ENCODE results near the gene TMPRSS3.

TMPRSS3 gene

GRCh38 chr21:42392731-42393442, 3.0 kb downstream of the TMPRSS3 start:
- Histone ChIP-seq H3K36me3 (no peaks in the 10 kb centered on the region; the same call in 1 of the 2 replicates), H3K4me2 (peak overlapping the region; percentile 81), H3K9ac (no peak overlapping the region), H3K4me3 (no peak overlapping the region), H3K27me3 (no peaks in the 10 kb centered on the region), H3K27ac (peak overlapping the region; percentile 53), H4K20me1 (no peaks in the 10 kb centered on the region), H3K4me1 (peaks cover 97% of the 10 kb centered on the region), H3K9me3 (no peaks in the 10 kb centered on the region)
- TF ChIP-seq Cebpa-rat (IDR thresholded peaks at IDR 0.05) = no peak

GRCh38 chr21:42391297-42391696, 4.6 kb downstream of the TMPRSS3 start:
- H3K9ac ChIP-seq = no peak overlapping the region
- H3K4me2 ChIP-seq = 0 out of 2 replicates have a peak overlapping the region, but pooled peaks have one; percentile 81
- H3K4me1 ChIP-seq = peaks cover 95% of the 10 kb centered on the region
- H3K4me3 ChIP-seq = no peak overlapping the region
- TF ChIP-seq Cebpa-rat (IDR thresholded peaks at IDR 0.05) = no peak
- H3K36me3 ChIP-seq = no peaks in the 10 kb centered on the region; the same call in 1 of the 2 replicates
- no peak overlapping the region for H3K27ac ChIP-seq
- H3K27me3 ChIP-seq = no peaks in the 10 kb centered on the region
- no peaks in the 10 kb centered on the region for H3K9me3 ChIP-seq
- H4K20me1 ChIP-seq = no peaks in the 10 kb centered on the region

- no peaks in the 10 kb centered on the region for H3K27me3 ChIP-seq
- H4K20me1 ChIP-seq = no peaks in the 10 kb centered on the region
- no peaks in the 10 kb centered on the region for H3K9me3 ChIP-seq
- peaks cover 95% of the 10 kb centered on the region for H3K4me1 ChIP-seq
- H3K36me3 ChIP-seq = no peaks in the 10 kb centered on the region; the same call in 1 of the 2 replicates
- no peak overlapping the region for H3K27ac ChIP-seq
- no peak overlapping the region for H3K9ac ChIP-seq
- TF ChIP-seq Cebpa-rat (IDR thresholded peaks at IDR 0.05) = no peak
- H3K4me3 ChIP-seq = no peak overlapping the region
- no peak overlapping the region for H3K4me2 ChIP-seq
Observed at GRCh38 chr21:42390696-42391095, 5.2 kb downstream of the TMPRSS3 start.

- peak overlapping the region; percentile 76 for H3K4me2 ChIP-seq
- H4K20me1 ChIP-seq = no peaks in the 10 kb centered on the region
- peaks cover 95% of the 10 kb centered on the region for H3K4me1 ChIP-seq
- H3K27me3 ChIP-seq = no peaks in the 10 kb centered on the region
- no peak overlapping the region for H3K9ac ChIP-seq
- H3K4me3 ChIP-seq = no peak overlapping the region
- no peaks in the 10 kb centered on the region for H3K9me3 ChIP-seq
- H3K27ac ChIP-seq = no peak overlapping the region
- no peak for TF ChIP-seq Cebpa-rat (IDR thresholded peaks at IDR 0.05)
- no peaks in the 10 kb centered on the region; the same call in 1 of the 2 replicates for H3K36me3 ChIP-seq
Observed at GRCh38 chr21:42390193-42390592, 5.7 kb downstream of the TMPRSS3 start.

- Histone ChIP-seq H4K20me1 (no peaks in the 10 kb centered on the region), H3K4me1 (peaks cover 95% of the 10 kb centered on the region), H3K27ac (no peak overlapping the region), H3K9me3 (no peaks in the 10 kb centered on the region), H3K27me3 (no peaks in the 10 kb centered on the region), H3K9ac (no peak overlapping the region), H3K36me3 (no peaks in the 10 kb centered on the region; the same call in 1 of the 2 replicates), H3K4me3 (no peak overlapping the region), H3K4me2 (peak overlapping the region; percentile 76)
- TF ChIP-seq Cebpa-rat (IDR thresholded peaks at IDR 0.05) = no peak
Observed at GRCh38 chr21:42389449-42389835, 6.4 kb downstream of the TMPRSS3 start.

- no peak overlapping the region for H3K27ac ChIP-seq
- H4K20me1 ChIP-seq = no peaks in the 10 kb centered on the region
- H3K9me3 ChIP-seq = no peaks in the 10 kb centered on the region
- no peaks in the 10 kb centered on the region; the same call in 1 of the 2 replicates for H3K36me3 ChIP-seq
- TF ChIP-seq Cebpa-rat (IDR thresholded peaks at IDR 0.05) = no peak
- H3K4me3 ChIP-seq = no peak overlapping the region
- H3K4me2 ChIP-seq = peak overlapping the region; percentile 76
- H3K27me3 ChIP-seq = no peaks in the 10 kb centered on the region
- no peak overlapping the region for H3K9ac ChIP-seq
- peaks cover 97% of the 10 kb centered on the region for H3K4me1 ChIP-seq
Observed at GRCh38 chr21:42388740-42389448, 7.0 kb downstream of the TMPRSS3 start.

GRCh38 chr21:42387843-42388340, 8.0 kb downstream of the TMPRSS3 start:
- H4K20me1 ChIP-seq = no peaks in the 10 kb centered on the region
- H3K36me3 ChIP-seq = no peaks in the 10 kb centered on the region; the same call in 1 of the 2 replicates
- peaks cover 8% of the 10 kb centered on the region for H3K9me3 ChIP-seq
- H3K4me1 ChIP-seq = peaks cover 98% of the 10 kb centered on the region
- H3K4me3 ChIP-seq = no peak overlapping the region
- H3K9ac ChIP-seq = no peak overlapping the region
- no peaks in the 10 kb centered on the region for H3K27me3 ChIP-seq
- no peak for TF ChIP-seq Cebpa-rat (IDR thresholded peaks at IDR 0.05)
- peak overlapping the region; percentile 76 for H3K4me2 ChIP-seq
- H3K27ac ChIP-seq = no peak overlapping the region

GRCh38 chr21:42387164-42387563, 8.7 kb downstream of the TMPRSS3 start:
- H3K27ac ChIP-seq = no peak overlapping the region
- no peaks in the 10 kb centered on the region for H4K20me1 ChIP-seq
- H3K9ac ChIP-seq = no peak overlapping the region
- peaks cover 96% of the 10 kb centered on the region for H3K4me1 ChIP-seq
- H3K36me3 ChIP-seq = peaks cover 5% of the 10 kb centered on the region; the same call in 1 of the 2 replicates
- peak overlapping the region; percentile 76 for H3K4me2 ChIP-seq
- H3K9me3 ChIP-seq = peaks cover 16% of the 10 kb centered on the region
- H3K4me3 ChIP-seq = no peak overlapping the region
- H3K27me3 ChIP-seq = no peaks in the 10 kb centered on the region
- TF ChIP-seq Cebpa-rat (IDR thresholded peaks at IDR 0.05) = no peak

GRCh38 chr21:42386034-42386591, 9.7 kb downstream of the TMPRSS3 start:
- Histone ChIP-seq H3K4me3 (no peak overlapping the region), H3K27me3 (no peaks in the 10 kb centered on the region), H3K9ac (no peak overlapping the region), H3K4me2 (peak overlapping the region; percentile 67), H3K27ac (peak overlapping the region; percentile 27; the same call in 1 of the 2 replicates), H3K36me3 (peaks cover 10% of the 10 kb centered on the region; the same call in 1 of the 2 replicates), H4K20me1 (no peaks in the 10 kb centered on the region), H3K9me3 (peaks cover 26% of the 10 kb centered on the region), H3K4me1 (peaks cover 85% of the 10 kb centered on the region)
- no peak for TF ChIP-seq Cebpa-rat (IDR thresholded peaks at IDR 0.05)
